ENCODE measurements around the gene TIMELESS.

Gene TIMELESS

DNA sequence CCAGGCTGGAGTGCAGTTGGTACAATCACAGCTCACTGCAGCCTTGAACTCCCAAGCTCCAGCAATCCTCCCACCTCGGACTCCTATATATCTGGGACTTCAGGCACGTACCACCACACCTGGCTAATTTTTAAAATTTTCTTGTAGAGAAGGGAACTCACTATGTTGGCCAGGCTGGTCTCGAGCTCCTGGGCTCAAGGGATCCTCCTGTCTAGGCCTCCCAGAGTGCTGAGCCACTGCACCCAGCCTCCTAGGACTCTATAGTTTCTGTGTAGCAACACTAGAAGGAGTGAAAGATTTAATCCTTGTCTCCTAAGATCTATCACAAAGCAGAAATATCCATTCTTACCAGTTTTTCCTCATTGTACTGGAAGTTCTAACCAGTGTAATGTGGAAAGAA is 82.3 kb downstream of the TIMELESS start:
- DNase-seq (ENCODE audit: low read depth), result no peak
- no peak overlapping the region for H3K4me3 ChIP-seq (ENCODE audit: low read depth, low read length)

All from skeletal muscle cell (primary cell).